ENCODE data around the gene CYYR1.

CYYR1 gene

DNA sequence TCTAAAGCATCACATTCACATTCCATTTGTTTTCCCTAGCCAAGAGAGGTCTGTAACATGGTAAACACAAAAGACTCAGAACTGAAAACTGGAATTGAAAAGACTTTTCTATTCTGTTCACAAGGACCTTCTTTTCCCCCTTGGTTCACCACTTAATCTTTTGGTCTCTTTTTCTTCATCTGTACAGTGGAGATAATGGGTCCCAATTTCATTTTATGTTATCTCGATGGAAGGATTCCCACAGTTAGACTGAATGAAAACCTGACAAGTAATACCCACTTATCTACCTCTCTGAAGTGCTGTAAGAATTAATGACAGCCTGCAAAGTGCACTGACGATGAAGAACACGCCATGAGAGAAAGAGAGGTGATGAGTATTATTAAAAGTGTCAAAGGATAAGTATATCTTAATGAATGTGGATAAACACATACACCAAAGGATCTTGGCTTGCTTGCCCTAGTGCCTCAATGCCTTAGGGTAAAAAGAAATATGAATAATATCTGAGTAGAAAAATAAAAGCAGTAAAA, 71.5 kb downstream of the CYYR1 start:
- DNase-seq (ENCODE audit: low spot score): no peak
- TF ChIP-seq CTCF (IDR thresholded peaks at IDR 0.05): no peak
- no peak overlapping the region for H3K27ac ChIP-seq
- H3K4me3 ChIP-seq: no peak overlapping the region

- TF ChIP-seq CTCF (IDR thresholded peaks at IDR 0.05): no peak
- Histone ChIP-seq H3K27ac (no peak overlapping the region), H3K4me3 (no peak overlapping the region)
- no peak for DNase-seq (ENCODE audit: low spot score)
These were observed 73.6 kb downstream of the CYYR1 start for GRCh38 chr21:26499495-26499894.

DNA sequence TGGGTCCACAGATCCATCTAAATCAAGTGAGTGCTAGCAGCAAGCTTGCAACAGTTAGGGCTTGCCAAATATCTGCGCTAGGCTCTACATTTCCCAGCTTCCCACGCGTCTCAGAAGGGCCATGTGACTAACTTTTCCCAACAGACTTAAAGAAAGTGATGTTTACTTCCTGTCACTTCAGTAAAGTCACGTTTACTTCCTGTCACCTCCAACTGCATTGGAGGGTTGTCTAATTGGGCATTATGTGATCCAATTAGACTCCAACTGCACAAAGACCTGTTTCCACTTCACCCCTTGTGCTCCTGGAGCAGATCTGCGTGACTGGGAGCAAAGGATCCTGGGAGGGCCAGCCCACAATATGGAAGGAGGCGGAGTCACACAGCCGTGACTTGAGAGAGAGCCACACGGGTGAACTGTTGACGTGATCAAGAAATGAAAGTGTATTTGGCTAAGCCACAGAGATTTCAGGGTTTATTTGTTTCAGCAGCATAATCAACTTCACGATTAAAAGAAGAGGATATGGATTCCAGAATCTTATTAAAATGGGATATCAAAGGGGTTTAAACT, 77.7 kb downstream of the CYYR1 start:
- TF ChIP-seq CTCF (IDR thresholded peaks at IDR 0.05): no peak
- no peak for DNase-seq (ENCODE audit: low spot score)
- Histone ChIP-seq H3K4me3 (no peak overlapping the region), H3K27ac (no peak overlapping the region)

- no peak for DNase-seq (ENCODE audit: low spot score)
- Histone ChIP-seq H3K27ac (no peak overlapping the region), H3K4me3 (no peak overlapping the region)
- TF ChIP-seq CTCF (IDR thresholded peaks at IDR 0.05): no peak
These were observed 81.4 kb downstream of the CYYR1 start for GRCh38 chr21:26491663-26492062.

DNA sequence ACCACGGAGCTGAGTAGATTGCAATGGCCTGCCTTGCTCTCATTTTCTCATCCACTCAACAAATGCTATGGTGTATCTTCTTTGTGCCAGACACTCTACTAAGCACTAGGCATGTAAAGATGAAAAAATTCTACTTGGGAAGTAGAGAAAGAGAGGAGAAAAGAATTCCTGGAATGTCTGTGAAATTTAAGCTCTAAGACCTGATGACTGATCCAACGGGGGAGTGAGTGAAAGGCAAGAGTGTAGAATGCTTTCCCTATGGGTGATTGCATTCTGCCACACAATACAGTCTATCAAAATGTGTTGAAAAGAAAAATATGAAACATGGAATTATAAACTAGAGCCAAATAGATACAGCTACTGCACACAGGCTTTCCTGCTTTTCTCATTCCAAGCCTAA, 82.3 kb downstream of the CYYR1 start:
- DNase-seq (ENCODE audit: low spot score): no peak
- no peak for TF ChIP-seq CTCF (IDR thresholded peaks at IDR 0.05)
- Histone ChIP-seq H3K27ac (no peak overlapping the region), H3K4me3 (no peak overlapping the region)

GRCh38 chr21:26489781-26490180, 83.3 kb downstream of the CYYR1 start:
- TF ChIP-seq CTCF (IDR thresholded peaks at IDR 0.05): no peak
- H3K27ac ChIP-seq: no peak overlapping the region
- H3K4me3 ChIP-seq: no peak overlapping the region
- DNase-seq (ENCODE audit: low spot score): no peak

DNA sequence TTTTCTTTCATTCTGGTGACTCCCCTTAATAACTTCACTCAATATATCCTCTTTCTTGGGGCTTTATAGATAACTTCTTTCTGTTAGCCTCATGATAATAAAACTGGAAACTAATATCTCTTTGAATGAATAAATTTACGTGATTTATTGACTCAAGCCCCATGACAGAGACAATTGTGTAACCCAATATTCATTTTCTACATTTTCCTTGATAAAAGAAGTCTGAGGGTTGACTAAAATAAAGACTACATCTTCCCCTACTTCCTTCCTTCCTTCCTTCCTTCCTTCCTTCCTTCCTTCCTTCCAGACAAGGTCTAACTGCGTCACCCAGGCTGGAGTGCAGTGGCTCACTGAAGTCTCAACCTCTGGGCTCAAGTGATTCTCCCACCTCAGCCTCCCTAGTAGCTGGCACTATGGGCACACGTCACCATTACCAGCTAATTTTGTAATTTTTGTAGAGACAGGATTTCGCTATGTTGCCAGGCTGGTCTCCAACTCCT, 85.1 kb downstream of the CYYR1 start:
- Histone ChIP-seq H3K4me3 (no peak overlapping the region), H3K27ac (no peak overlapping the region)
- no peak for TF ChIP-seq CTCF (IDR thresholded peaks at IDR 0.05)
- no peak for DNase-seq (ENCODE audit: low spot score)
